MM.1S (cell line): ENCODE results near the gene ADAMTS7.

Experiments
- EZH2 ChIP-seq: fragments of 300-600 bp; sonication (generic); optimal IDR thresholded peaks from 2 replicates; pipeline ENCODE3; 2017; ENCODE audit warnings: low read depth, mild to moderate bottlenecking, antibody characterized with exemption, low read length, mixed read lengths
- EZH2phosphoT487 ChIP-seq: fragments of 300-600 bp; sonication (generic); IDR thresholded peaks from 2 replicates; pipeline ENCODE4 v1.6.1; 2018; ENCODE audit warnings: antibody characterized with exemption, low read length
- TF ChIP-seq, protein P1 (sequence below): fragments of 300-600 bp; sonication (generic); IDR thresholded peaks from 2 replicates; pipeline ENCODE4 v1.5.1; 2016; ENCODE audit warnings: antibody characterized with exemption, low read length, mixed read lengths

DNA sequence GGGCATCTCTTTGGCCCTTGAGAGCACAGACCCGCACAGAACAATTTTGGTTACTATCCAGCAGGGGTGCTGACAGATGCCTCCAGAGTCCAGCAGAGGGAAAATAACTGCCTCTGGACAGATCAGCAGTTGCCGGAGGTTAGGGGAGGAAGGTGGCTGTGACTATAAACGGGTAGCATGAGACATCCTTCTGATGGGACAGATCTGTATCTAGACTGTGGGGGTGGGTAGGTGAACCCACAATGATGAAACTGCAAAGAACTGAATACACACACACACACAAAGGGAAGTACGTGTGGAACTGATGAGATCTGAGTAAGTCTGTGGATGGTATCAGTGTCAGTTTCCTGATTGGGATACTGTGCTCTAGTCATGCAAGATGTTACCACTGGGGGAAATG lies 21.2 kb downstream of the ADAMTS7 start:
- TF ChIP-seq, protein P1, sequence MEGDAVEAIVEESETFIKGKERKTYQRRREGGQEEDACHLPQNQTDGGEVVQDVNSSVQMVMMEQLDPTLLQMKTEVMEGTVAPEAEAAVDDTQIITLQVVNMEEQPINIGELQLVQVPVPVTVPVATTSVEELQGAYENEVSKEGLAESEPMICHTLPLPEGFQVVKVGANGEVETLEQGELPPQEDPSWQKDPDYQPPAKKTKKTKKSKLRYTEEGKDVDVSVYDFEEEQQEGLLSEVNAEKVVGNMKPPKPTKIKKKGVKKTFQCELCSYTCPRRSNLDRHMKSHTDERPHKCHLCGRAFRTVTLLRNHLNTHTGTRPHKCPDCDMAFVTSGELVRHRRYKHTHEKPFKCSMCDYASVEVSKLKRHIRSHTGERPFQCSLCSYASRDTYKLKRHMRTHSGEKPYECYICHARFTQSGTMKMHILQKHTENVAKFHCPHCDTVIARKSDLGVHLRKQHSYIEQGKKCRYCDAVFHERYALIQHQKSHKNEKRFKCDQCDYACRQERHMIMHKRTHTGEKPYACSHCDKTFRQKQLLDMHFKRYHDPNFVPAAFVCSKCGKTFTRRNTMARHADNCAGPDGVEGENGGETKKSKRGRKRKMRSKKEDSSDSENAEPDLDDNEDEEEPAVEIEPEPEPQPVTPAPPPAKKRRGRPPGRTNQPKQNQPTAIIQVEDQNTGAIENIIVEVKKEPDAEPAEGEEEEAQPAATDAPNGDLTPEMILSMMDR: no peak
- TF ChIP-seq EZH2phosphoT487: no peak
- no peak for TF ChIP-seq EZH2
